ENCODE measurements around the gene PDHX.
"Not testable (repeated sequence)": the region's sequence is repeated elsewhere in the genome, so short reads cannot be mapped to it uniquely, and the experiment has no call there.

Gene PDHX

GRCh38 chr11:34916015-34916842 lies at the start of gene PDHX, which contains the start of gene APIP:
TSS of gene PDHX (plus strand) at chr11:34916618. CDS start at chr11:34916656, 38 bp downstream.
TSS of gene APIP (minus strand) at chr11:34916379. CDS start at chr11:34916284, 95 bp downstream.
- peak; percentile 98 to 99 for DNase-seq

- DNase-seq: no peak
Measured at GRCh38 chr11:34869425-34869824, 47.0 kb upstream of the PDHX start.

- no peak for DNase-seq
Measured at GRCh38 chr11:34870548-34871196, 45.7 kb upstream of the PDHX start.

- no peak for DNase-seq
Measured at GRCh38 chr11:34874202-34874601, 42.2 kb upstream of the PDHX start.

GRCh38 chr11:34877375-34877975 lies 38.9 kb upstream of the PDHX start:
- no peak for DNase-seq

GRCh38 chr11:34881900-34882299 lies 34.5 kb upstream of the PDHX start:
- no peak for DNase-seq

GRCh38 chr11:34886609-34887008 lies 29.8 kb upstream of the PDHX start:
- DNase-seq: no peak

- DNase-seq: no peak
Measured at GRCh38 chr11:34887260-34887659, 29.2 kb upstream of the PDHX start.

GRCh38 chr11:34890089-34890488 lies 26.3 kb upstream of the PDHX start:
- DNase-seq: no peak

- peak; percentile 29 to 50 for DNase-seq
Measured at GRCh38 chr11:34890812-34891211, 25.6 kb upstream of the PDHX start.

GRCh38 chr11:34891611-34892010 lies 24.8 kb upstream of the PDHX start:
- DNase-seq: no peak

GRCh38 chr11:34893416-34893815 lies 23.0 kb upstream of the PDHX start:
- no peak for DNase-seq

GRCh38 chr11:34896191-34896590 lies 20.2 kb upstream of the PDHX start:
- not testable (repeated sequence) for DNase-seq

- DNase-seq: no peak
Measured at GRCh38 chr11:34897171-34897870, 19.1 kb upstream of the PDHX start.

GRCh38 chr11:34898474-34898873 lies 17.9 kb upstream of the PDHX start:
- DNase-seq: no peak

- no peak for DNase-seq
Measured at GRCh38 chr11:34899633-34900016, 16.8 kb upstream of the PDHX start.

- DNase-seq: no peak
Measured at GRCh38 chr11:34904421-34904955, 11.9 kb upstream of the PDHX start.

GRCh38 chr11:34905666-34906065 lies 10.8 kb upstream of the PDHX start:
- no peak for DNase-seq

- no peak for DNase-seq
Measured at GRCh38 chr11:34907934-34908593, 8.4 kb upstream of the PDHX start.

GRCh38 chr11:34909415-34909814 lies 7.0 kb upstream of the PDHX start:
- no peak for DNase-seq

- no peak for DNase-seq
Measured at GRCh38 chr11:34909955-34910354, 6.5 kb upstream of the PDHX start.

- DNase-seq: no peak
Measured at GRCh38 chr11:34910817-34911216, 5.6 kb upstream of the PDHX start.

Data from SHP77 (cell line).